ENCODE measurements around the gene PUM2. TPM values are rescaled to one million over a fixed set of nuclear protein-coding genes. Genes with fewer than 3 reads are reported as not detected.

Gene PUM2
- total and polyA plus RNA-seq, 2 of the 13 experiments (the other 11 are each of a cell fraction or from before 2014, with no cell fraction given): 69.6 to 69.8 TPM

GRCh38 chr2:20213651-20214565 is 136.7 kb downstream of the PUM2 start (continued):
- TF ChIP-seq ZBTB37 (CRISPR knock-in tag; IDR thresholded peaks at IDR 0.05): peak; percentile 74; the same call in 1 of the 2 replicates
- peak; percentile 61; the same call in 1 of the 2 replicates for TF ChIP-seq ZC3H13 (CRISPR knock-in tag; IDR thresholded peaks at IDR 0.05)
- no peak for TF ChIP-seq MXD3 (CRISPR knock-in tag; IDR thresholded peaks at IDR 0.05)
- TF ChIP-seq BRD4 (CRISPR knock-in tag; IDR thresholded peaks at IDR 0.05): 0 out of 2 replicates have a peak, but pooled peaks have one; percentile 67
- TF ChIP-seq NONO (IDR thresholded peaks at IDR 0.05): no peak
- peak; percentile 97 for TF ChIP-seq NONO (CRISPR knock-in tag; conservative IDR thresholded peaks at IDR 0.05)
- TF ChIP-seq MED1 (CRISPR knock-in tag; IDR thresholded peaks at IDR 0.05): peak; percentile 91
- no peak for TF ChIP-seq SP1 (IDR thresholded peaks at IDR 0.05)
- TF ChIP-seq SP1 (CRISPR knock-in tag; IDR thresholded peaks at IDR 0.05): peak; percentile 8; the same call in 1 of the 2 replicates
- TF ChIP-seq ZFY (CRISPR knock-in tag; IDR thresholded peaks at IDR 0.05): peak; percentile 65
- TF ChIP-seq ESRRA (CRISPR knock-in tag; IDR thresholded peaks at IDR 0.05; ENCODE audit: low read depth): peak; percentile 96
- no peak for TF ChIP-seq SOX6 (IDR thresholded peaks at IDR 0.05)
- peak; percentile 93 for TF ChIP-seq SOX6 (CRISPR knock-in tag; IDR thresholded peaks at IDR 0.05)
- TF ChIP-seq ARNT (IDR thresholded peaks at IDR 0.05): no peak
